Left colon (tissue), 2 donors: Measurements from ENCODE around the gene FGGY. TPM values are rescaled to one million over a fixed set of nuclear protein-coding genes. Genes with fewer than 3 reads are reported as not detected.
A peak's percentile ranks its signal among the peaks of the same experiment; 100 is the strongest.
"Not testable (repeated sequence)": the region's sequence is repeated elsewhere in the genome, so short reads cannot be mapped to it uniquely, and the experiment has no call there.

Experiments used
- ATAC-seq: fragments of 200-7000 bp; cut with Tn5 transposase; one replicate; pipeline ENCODE4 v1.9.1; 2020; ENCODE audit warnings: mild to moderate bottlenecking, moderate library complexity
- DNase-seq, 2 donors: peaks; one replicate each; pipeline ENCODE4 v3.0.0-alpha.2; 2020
- intact Hi-C, 2 donors: fragments of 100-400 bp; cut with DNase I in 1 of 2; cut with micrococcal nuclease in 1 of 2; formaldehyde crosslinking; loops; one replicate each; pipeline versions ENCODE4 v1.11.2 to v1.14.0; 2022; cut with DNase I, micrococcal nuclease
- total RNA-seq, 2 donors: library from RNA; stranded (reverse); fragmentation: NEBNext Ultra II Directional; extraction: Animal tissue kit (Norgen Biotek cat#: 25700); gene quantifications; one replicate each; pipeline ENCODE4 v1.2.1, GENCODE V29; 2021
- donor health status: DM: no; HTN: no; CAD: no.
- donor health status: DM: yes; HTN: yes; CAD: no.

FGGY gene
- total RNA-seq, 2 donors from 2014 or later = 17.3 to 24.1 TPM

DNA sequence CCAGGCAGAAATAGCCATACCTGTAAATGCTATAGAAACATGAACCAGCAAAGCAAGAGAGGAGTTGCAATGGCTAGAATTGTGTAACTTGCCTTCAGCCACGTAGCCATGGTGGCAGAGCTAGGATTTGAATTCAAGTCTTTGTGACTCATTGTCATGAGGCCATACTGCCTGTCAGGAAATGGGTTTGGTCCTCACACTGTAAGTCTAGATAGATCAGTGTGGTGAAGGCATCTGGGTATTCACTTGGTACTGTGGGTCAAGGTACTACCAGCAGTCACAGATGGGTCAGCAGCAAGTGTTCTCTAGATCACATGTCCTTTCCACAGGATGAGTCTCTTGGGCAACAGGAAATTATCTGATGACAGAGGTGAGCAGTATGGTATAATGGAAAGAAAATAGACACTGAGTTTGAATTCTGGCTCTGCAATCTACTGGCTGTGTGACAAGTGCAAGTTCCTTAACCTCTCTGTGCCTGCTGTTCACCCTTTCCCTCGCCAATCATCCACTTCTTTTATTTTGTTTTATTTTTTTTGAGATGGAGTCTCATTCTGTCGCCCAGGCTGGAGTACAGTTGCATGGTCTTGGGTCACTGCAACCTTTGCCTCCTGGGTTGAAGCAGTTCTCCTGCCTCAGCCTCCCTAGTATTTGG is 36.9 kb downstream of the FGGY start:
- DNase-seq (no peak), ATAC-seq (no peak)
- intact Hi-C loops = no loop called here

GRCh38 chr1:59340411-59341307 is 43.8 kb downstream of the FGGY start:
- intact Hi-C loops = no loop called here
- no peak for DNase-seq
- ATAC-seq = no peak

GRCh38 chr1:59342801-59343575 is 46.1 kb downstream of the FGGY start:
- intact Hi-C loops = no loop called here

GRCh38 chr1:59343576-59343840 is 46.6 kb downstream of the FGGY start:
- DNase-seq (no peak), ATAC-seq (no peak)
- intact Hi-C loops = no loop called here

More at GRCh38 chr1:59342801-59343575, 46.1 kb downstream of the FGGY start:
- DNase-seq (no peak), ATAC-seq (no peak)

GRCh38 chr1:59345221-59345620 is 48.3 kb downstream of the FGGY start:
- ATAC-seq = no peak
- no peak for DNase-seq
- intact Hi-C loops = no loop called here

GRCh38 chr1:59346429-59346828 is 49.5 kb downstream of the FGGY start:
- intact Hi-C loops = no loop called here
- DNase-seq (no peak), ATAC-seq (no peak)

DNA sequence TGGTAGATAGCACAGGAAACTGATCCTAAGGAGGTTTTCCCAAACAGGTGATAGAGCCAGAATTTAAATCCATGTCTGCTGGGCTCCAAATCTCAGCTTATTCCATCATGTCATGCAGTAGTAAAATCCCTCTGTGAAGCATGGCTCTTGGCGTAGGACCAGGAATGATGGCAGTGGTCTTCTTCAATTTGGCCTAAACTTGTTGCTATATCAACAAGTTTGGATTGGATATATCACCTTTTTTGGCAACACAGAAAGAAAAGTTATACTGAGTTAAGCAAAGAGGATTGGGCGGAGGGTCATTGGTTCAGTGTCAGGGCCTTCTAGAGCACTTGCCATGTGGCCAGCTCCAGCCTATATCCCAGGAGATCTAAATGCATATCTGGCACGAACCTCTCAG is 52.2 kb downstream of the FGGY start:
- intact Hi-C loops = no loop called here
- ATAC-seq = no peak
- no peak for DNase-seq

- no peak for DNase-seq
- intact Hi-C loops = no loop called here
- ATAC-seq = no peak
These were observed 53.6 kb downstream of the FGGY start for GRCh38 chr1:59350521-59350920.

- intact Hi-C loops = no loop called here
- ATAC-seq (no peak), DNase-seq (no peak)
These were observed 55.2 kb downstream of the FGGY start for GRCh38 chr1:59352065-59352464.

GRCh38 chr1:59353453-59353852 is 56.6 kb downstream of the FGGY start:
- ATAC-seq (no peak), DNase-seq (no peak)
- intact Hi-C loops = no loop called here

DNA sequence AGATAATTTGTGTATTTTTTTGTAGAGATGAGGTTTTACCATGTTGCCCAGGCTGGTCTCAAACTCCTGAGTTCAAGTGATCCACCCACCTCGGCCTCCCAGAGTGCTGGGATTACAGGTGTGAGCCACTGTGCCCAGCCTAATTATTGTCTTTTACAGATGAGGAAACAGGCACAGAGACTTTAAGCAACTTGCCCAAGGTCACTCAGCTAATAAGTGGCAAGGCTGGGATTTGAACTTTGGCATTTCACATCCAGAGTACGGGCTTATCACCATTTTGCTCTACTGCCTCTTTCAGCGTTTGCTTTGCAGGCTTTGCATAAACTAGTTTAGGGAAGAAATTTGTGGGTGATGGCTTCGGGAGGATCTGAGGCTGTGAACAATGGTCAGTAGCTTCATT is 57.3 kb downstream of the FGGY start:
- peak; percentile 1 for ATAC-seq
- intact Hi-C loops, DNase-seq: not testable (repeated sequence)

DNA sequence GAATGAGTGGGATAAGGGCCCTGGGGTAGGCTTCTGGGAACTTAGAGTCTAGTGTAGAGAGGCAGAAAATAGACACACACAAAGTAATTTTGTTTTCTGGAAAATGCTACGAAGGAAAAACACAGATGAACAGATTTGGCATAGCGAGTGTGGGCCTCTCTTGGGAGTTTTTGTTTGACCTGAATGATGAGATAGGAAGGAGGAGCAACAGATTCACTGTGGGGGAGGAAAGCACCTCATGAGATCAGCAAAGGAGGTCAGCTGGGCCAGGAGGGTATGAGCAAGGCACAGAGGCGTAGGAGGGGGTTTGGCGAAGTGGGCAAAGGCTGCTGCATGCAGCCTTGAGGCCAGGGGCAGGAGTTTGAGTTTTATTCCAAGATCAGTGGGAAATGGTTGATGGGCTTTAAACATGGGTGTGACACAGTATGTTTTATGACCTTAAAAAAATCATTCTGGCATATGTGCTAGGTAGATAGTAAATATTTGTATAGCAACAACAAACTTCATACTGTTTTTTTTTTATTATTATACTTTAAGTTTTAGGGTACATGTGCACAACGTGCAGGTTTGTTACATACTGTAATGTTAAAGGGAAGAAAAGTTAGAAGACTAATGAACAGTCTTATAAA is 57.9 kb downstream of the FGGY start:
- ATAC-seq = peak; percentile 88
- peak; percentile 18 to 37 for DNase-seq
- intact Hi-C loops = no loop called here

GRCh38 chr1:59355361-59355760 is 58.5 kb downstream of the FGGY start:
- ATAC-seq (peak; percentile 48), DNase-seq (no peak)
- intact Hi-C loops = no loop called here

DNA sequence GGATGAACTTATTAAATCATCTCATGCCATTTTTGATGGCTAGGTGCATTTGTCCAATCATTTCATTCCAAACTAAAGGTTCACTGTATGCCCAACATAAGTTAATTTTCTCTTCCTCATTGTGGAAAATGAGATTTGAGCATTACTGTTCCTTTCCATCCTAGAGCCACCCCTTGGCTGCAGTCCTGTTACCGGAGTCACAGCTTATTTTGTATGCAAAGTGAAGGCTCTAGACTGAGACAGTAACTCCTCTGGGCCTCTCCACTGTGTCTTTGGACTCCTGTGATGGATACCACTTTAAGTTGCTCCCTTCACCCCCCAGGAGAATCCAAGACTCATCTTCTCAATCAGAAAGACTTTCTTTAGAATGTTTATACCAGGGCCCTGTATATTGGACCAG is 59.7 kb downstream of the FGGY start:
- intact Hi-C loops = no loop called here
- no peak for DNase-seq
- no peak for ATAC-seq

DNA sequence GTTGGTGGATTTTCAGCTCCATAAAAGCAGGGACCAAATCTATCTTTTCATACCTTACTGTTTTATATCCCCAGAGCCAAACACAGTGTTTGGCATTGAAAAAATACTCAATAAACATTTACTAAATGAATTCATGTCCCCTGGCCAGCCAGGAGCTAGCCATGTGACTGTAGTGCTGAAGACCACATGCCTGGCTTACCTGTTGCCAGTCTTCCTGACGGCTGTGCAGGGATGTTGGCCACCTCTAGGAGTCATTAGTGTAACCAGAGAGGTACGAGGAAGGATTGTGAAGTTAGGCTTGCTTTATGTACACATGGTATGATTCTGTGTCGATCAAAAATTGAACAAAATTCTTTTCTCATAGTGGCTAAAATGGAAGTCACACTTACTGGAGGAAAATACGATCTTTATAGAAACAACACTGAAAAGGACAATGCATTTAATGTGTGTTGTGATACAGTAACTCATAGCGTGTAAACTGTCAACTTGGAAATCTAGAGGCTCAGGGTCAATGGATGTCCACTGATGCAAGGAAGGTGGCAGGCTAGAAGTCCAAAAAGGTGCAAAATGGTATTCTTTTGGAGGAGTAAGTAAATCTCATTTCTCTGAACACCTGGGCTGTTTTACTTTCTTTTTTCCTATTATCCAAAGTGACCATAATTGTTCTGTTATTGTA is 60.9 kb downstream of the FGGY start:
- intact Hi-C loops = no loop called here
- DNase-seq (no peak), ATAC-seq (no peak)

GRCh38 chr1:59359325-59359724 is 62.4 kb downstream of the FGGY start:
- DNase-seq (no peak), ATAC-seq (no peak)
- intact Hi-C loops = no loop called here

GRCh38 chr1:59360170-59360569 is 63.3 kb downstream of the FGGY start:
- DNase-seq (no peak), ATAC-seq (no peak)
- intact Hi-C loops = no loop called here

- no peak for DNase-seq
- intact Hi-C loops = no loop called here
These were observed 63.8 kb downstream of the FGGY start for GRCh38 chr1:59360729-59361128.

DNA sequence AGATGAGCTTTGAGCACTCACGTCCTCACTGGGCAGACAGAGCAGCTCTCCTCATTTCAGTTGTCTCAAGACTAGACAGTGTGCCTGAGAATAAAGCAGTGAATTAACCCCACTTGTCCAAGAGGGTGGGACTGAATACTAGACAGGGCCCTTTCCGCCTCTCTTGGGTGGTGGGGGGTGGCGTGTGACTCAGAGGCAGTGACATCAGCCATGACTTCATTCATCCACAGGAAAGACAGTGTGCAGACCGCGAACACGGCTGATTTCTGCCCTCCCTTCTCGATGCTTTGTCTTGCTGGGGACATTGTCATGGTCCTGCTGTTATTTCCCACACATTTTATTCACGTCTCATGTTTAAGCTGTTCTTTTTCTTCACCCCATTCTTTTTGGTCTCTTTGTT is 64.9 kb downstream of the FGGY start:
- intact Hi-C loops = no loop called here
- ATAC-seq = no peak
- DNase-seq = no peak

More at GRCh38 chr1:59360729-59361128, 63.8 kb downstream of the FGGY start:
- no peak for ATAC-seq
